Effector memory CD4-positive, alpha-beta T cell (primary cell): ENCODE measurements around the gene TNS3.

Source experiments
- DNase-seq, 3 donors: peaks; one replicate each; pipeline ENCODE4 v3.0.0-alpha.2; 2020
- H3K27ac ChIP-seq: 2 replicates; pipeline ENCODE4 v1.7.0; 2013; ENCODE audit warnings: mild to moderate bottlenecking, low read length, moderate library complexity; ENCODE audit not compliant: insufficient read depth, poor library complexity, severe bottlenecking
- H3K27me3 ChIP-seq: replicated peaks from 2 replicates; pipeline ENCODE4 v1.7.0; 2013; ENCODE audit warnings: mild to moderate bottlenecking, low read length; ENCODE audit not compliant: insufficient read depth, control insufficient read depth, poor library complexity, severe bottlenecking
- H3K36me3 ChIP-seq: 2 replicates; pipeline ENCODE4 v1.7.0; 2013; ENCODE audit warnings: mild to moderate bottlenecking, low read length, moderate library complexity; ENCODE audit not compliant: control insufficient read depth, insufficient read depth
- H3K4me1 ChIP-seq: 2 replicates; pipeline ENCODE4 v1.7.0; 2013; ENCODE audit warnings: low read length, mild to moderate bottlenecking; ENCODE audit not compliant: control insufficient read depth, insufficient read depth, poor library complexity, severe bottlenecking
- H3K4me3 ChIP-seq: 2 replicates; pipeline ENCODE4 v1.7.0; 2013; ENCODE audit warnings: low read length, low read depth, mild to moderate bottlenecking; ENCODE audit not compliant: insufficient read depth, poor library complexity, severe bottlenecking
- H3K9me3 ChIP-seq: 2 replicates; pipeline ENCODE4 v1.7.0; 2013; ENCODE audit warnings: mild to moderate bottlenecking, low read length, moderate library complexity; ENCODE audit not compliant: control insufficient read depth

TNS3 gene

GRCh38 chr7:47239931-47240421 is 341.9 kb downstream of the TNS3 start:
- Histone ChIP-seq H3K9me3 (no peaks in the 10 kb centered on the region), H3K4me1 (no peaks in the 10 kb centered on the region), H3K27ac (no peak overlapping the region), H3K36me3 (no peaks in the 10 kb centered on the region), H3K4me3 (no peak overlapping the region), H3K27me3 (no peaks in the 10 kb centered on the region)
- no peak for DNase-seq

- Histone ChIP-seq H3K27ac (no peak overlapping the region), H3K4me3 (no peak overlapping the region), H3K27me3 (no peaks in the 10 kb centered on the region), H3K4me1 (no peaks in the 10 kb centered on the region), H3K36me3 (no peaks in the 10 kb centered on the region), H3K9me3 (no peaks in the 10 kb centered on the region)
- no peak for DNase-seq
Measured at GRCh38 chr7:47239034-47239433, 342.9 kb downstream of the TNS3 start.

GRCh38 chr7:47236480-47237129 is 345.3 kb downstream of the TNS3 start:
- Histone ChIP-seq H3K27ac (no peak overlapping the region), H3K4me1 (no peaks in the 10 kb centered on the region), H3K4me3 (no peak overlapping the region), H3K36me3 (no peaks in the 10 kb centered on the region), H3K9me3 (no peaks in the 10 kb centered on the region), H3K27me3 (no peaks in the 10 kb centered on the region)
- no peak for DNase-seq

GRCh38 chr7:47233996-47234395 is 347.9 kb downstream of the TNS3 start:
- H3K27ac ChIP-seq, result no peak overlapping the region
- no peak overlapping the region for H3K4me3 ChIP-seq
- H3K36me3 ChIP-seq, result no peaks in the 10 kb centered on the region
- H3K9me3 ChIP-seq, result no peaks in the 10 kb centered on the region
- no peaks in the 10 kb centered on the region for H3K4me1 ChIP-seq
- DNase-seq, result no peak
- no peaks in the 10 kb centered on the region for H3K27me3 ChIP-seq

GRCh38 chr7:47232751-47233412 is 349.0 kb downstream of the TNS3 start:
- Histone ChIP-seq H3K27ac (no peak overlapping the region), H3K9me3 (no peaks in the 10 kb centered on the region), H3K27me3 (no peaks in the 10 kb centered on the region), H3K4me3 (no peak overlapping the region), H3K4me1 (no peaks in the 10 kb centered on the region), H3K36me3 (no peaks in the 10 kb centered on the region)
- no peak for DNase-seq

GRCh38 chr7:47231627-47232026 is 350.3 kb downstream of the TNS3 start:
- Histone ChIP-seq H3K4me1 (no peaks in the 10 kb centered on the region), H3K27ac (no peak overlapping the region), H3K27me3 (no peaks in the 10 kb centered on the region), H3K36me3 (no peaks in the 10 kb centered on the region), H3K9me3 (no peaks in the 10 kb centered on the region), H3K4me3 (no peak overlapping the region)
- no peak for DNase-seq

GRCh38 chr7:47231032-47231431 is 350.9 kb downstream of the TNS3 start:
- Histone ChIP-seq H3K4me1 (no peaks in the 10 kb centered on the region), H3K27ac (no peak overlapping the region), H3K9me3 (no peaks in the 10 kb centered on the region), H3K36me3 (no peaks in the 10 kb centered on the region), H3K27me3 (no peaks in the 10 kb centered on the region), H3K4me3 (no peak overlapping the region)
- no peak for DNase-seq

GRCh38 chr7:47228386-47229014 is 353.4 kb downstream of the TNS3 start:
- no peaks in the 10 kb centered on the region for H3K4me1 ChIP-seq
- no peak overlapping the region for H3K4me3 ChIP-seq
- H3K27me3 ChIP-seq, result no peaks in the 10 kb centered on the region
- DNase-seq, result no peak
- no peaks in the 10 kb centered on the region for H3K36me3 ChIP-seq
- no peak overlapping the region for H3K27ac ChIP-seq
- H3K9me3 ChIP-seq, result no peaks in the 10 kb centered on the region

- Histone ChIP-seq H3K4me3 (no peak overlapping the region), H3K27me3 (no peaks in the 10 kb centered on the region), H3K4me1 (no peaks in the 10 kb centered on the region), H3K9me3 (no peaks in the 10 kb centered on the region), H3K27ac (no peak overlapping the region), H3K36me3 (no peaks in the 10 kb centered on the region)
- no peak for DNase-seq
Measured at GRCh38 chr7:47227762-47228177, 354.1 kb downstream of the TNS3 start.

- DNase-seq, result no peak
- Histone ChIP-seq H3K9me3 (no peaks in the 10 kb centered on the region), H3K36me3 (no peaks in the 10 kb centered on the region), H3K27me3 (no peaks in the 10 kb centered on the region), H3K27ac (no peak overlapping the region), H3K4me3 (no peak overlapping the region), H3K4me1 (no peaks in the 10 kb centered on the region)
Measured at GRCh38 chr7:47226696-47227095, 355.2 kb downstream of the TNS3 start.
